ENCODE results near the gene SCYGR5. TPM values are rescaled to one million over a fixed set of nuclear protein-coding genes. Genes with fewer than 3 reads are reported as not detected.

SCYGR5 gene
- total and polyA plus RNA-seq, 2 experiments from 2014 or later: not detected

- TF ChIP-seq, protein P1, sequence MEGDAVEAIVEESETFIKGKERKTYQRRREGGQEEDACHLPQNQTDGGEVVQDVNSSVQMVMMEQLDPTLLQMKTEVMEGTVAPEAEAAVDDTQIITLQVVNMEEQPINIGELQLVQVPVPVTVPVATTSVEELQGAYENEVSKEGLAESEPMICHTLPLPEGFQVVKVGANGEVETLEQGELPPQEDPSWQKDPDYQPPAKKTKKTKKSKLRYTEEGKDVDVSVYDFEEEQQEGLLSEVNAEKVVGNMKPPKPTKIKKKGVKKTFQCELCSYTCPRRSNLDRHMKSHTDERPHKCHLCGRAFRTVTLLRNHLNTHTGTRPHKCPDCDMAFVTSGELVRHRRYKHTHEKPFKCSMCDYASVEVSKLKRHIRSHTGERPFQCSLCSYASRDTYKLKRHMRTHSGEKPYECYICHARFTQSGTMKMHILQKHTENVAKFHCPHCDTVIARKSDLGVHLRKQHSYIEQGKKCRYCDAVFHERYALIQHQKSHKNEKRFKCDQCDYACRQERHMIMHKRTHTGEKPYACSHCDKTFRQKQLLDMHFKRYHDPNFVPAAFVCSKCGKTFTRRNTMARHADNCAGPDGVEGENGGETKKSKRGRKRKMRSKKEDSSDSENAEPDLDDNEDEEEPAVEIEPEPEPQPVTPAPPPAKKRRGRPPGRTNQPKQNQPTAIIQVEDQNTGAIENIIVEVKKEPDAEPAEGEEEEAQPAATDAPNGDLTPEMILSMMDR (conservative IDR thresholded peaks at IDR 0.05; ENCODE audit: low read depth in 2 of 2): no peak
- TF ChIP-seq ZNF114 (CRISPR knock-in tag; IDR thresholded peaks at IDR 0.05) (no peak), EZH2 (IDR thresholded peaks at IDR 0.05; ENCODE audit: low read depth, unreplicated experiment) (no peak), ZNF331 (CRISPR knock-in tag; IDR thresholded peaks at IDR 0.05; ENCODE audit: low read depth) (no peak), NANOG (IDR thresholded peaks at IDR 0.05; ENCODE audit: borderline replicate concordance) (no peak)
Measured at GRCh38 chr2:227707390-227707789, 40.8 kb downstream of the SCYGR5 start (continued).

DNA sequence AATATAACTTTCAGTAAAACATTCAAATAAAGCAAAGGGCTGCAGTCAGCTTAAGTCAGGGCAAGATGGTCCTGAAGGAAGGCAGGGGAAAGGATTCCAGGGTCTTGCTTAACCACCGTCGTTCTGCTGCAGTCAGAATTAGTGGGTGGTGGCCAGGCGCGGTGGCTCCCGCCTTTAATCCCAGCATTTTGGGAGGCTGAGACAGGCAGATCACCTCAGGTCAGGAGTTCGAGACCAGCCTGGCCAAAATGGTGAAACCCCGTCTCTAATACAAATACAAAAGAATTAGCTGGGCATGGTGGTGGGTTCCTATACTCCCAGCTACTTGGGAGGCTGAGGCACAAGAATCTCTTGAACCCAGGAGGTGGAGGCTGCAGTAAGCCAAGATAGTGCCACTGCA lies 44.4 kb downstream of the SCYGR5 start:
- no peaks in the 10 kb centered on the region for H3K27me3 ChIP-seq (ENCODE audit: insufficient read depth)
- no peak overlapping the region for H3K27ac ChIP-seq (ENCODE audit: low read depth)
- H3K9me2 ChIP-seq (ENCODE audit: insufficient read depth): no peaks in the 10 kb centered on the region
- Mint-ChIP-seq H3K36me3 (ENCODE audit: low read depth) (peaks cover 3% of the 10 kb centered on the region; the same call in 2 of the 3 replicates), H3K4me3 (no peak overlapping the region), H3K9me3 (peaks cover 10% of the 10 kb centered on the region; the same call in 2 of the 3 replicates), H3K4me1 (peaks cover 10% of the 10 kb centered on the region), H3K27ac (no peak overlapping the region), H3K27me3 (ENCODE audit: insufficient read depth, low read depth, poor library complexity) (no peaks in the 10 kb centered on the region)
- H3K4me1 ChIP-seq (ENCODE audit: insufficient read depth): peaks cover 10% of the 10 kb centered on the region
- no peaks in the 10 kb centered on the region; the same call in 1 of the 2 replicates for H3K79me2 ChIP-seq (replicated peaks; ENCODE audit: insufficient read depth)
- no peak for DNase-seq (ENCODE audit: low spot score)
- no peak overlapping the region for H3K4me2 ChIP-seq
- H3K36me3 ChIP-seq (ENCODE audit: insufficient read depth): no peaks in the 10 kb centered on the region
- H2AFZ ChIP-seq: no peak overlapping the region
- no peak overlapping the region for H3K4me3 ChIP-seq
- ATAC-seq: no peak
- no peaks in the 10 kb centered on the region for H4K20me1 ChIP-seq (replicated peaks; ENCODE audit: insufficient read depth)
- no peaks in the 10 kb centered on the region for H3F3A ChIP-seq (replicated peaks; ENCODE audit: low read depth)
- TF ChIP-seq JUNB (IDR thresholded peaks at IDR 0.05; ENCODE audit: unreplicated experiment) (no peak), CREB1 (CRISPR knock-in tag; IDR thresholded peaks at IDR 0.05; ENCODE audit: low read depth) (no peak), NANOG (IDR thresholded peaks at IDR 0.05; ENCODE audit: borderline replicate concordance) (no peak), EZH2phosphoT487 (IDR thresholded peaks at IDR 0.05; ENCODE audit: unreplicated experiment) (no peak), EZH2 (IDR thresholded peaks at IDR 0.05; ENCODE audit: low read depth, unreplicated experiment) (no peak), ZNF331 (CRISPR knock-in tag; IDR thresholded peaks at IDR 0.05; ENCODE audit: low read depth) (no peak), ZNF462 (CRISPR knock-in tag; IDR thresholded peaks at IDR 0.05) (no peak), ZNF114 (CRISPR knock-in tag; IDR thresholded peaks at IDR 0.05) (no peak), STAT1 (IDR thresholded peaks at IDR 0.05; ENCODE audit: unreplicated experiment) (no peak), POLR2AphosphoS5 (IDR thresholded peaks at IDR 0.05; ENCODE audit: low read depth) (no peak)
- TF ChIP-seq, protein P2, sequence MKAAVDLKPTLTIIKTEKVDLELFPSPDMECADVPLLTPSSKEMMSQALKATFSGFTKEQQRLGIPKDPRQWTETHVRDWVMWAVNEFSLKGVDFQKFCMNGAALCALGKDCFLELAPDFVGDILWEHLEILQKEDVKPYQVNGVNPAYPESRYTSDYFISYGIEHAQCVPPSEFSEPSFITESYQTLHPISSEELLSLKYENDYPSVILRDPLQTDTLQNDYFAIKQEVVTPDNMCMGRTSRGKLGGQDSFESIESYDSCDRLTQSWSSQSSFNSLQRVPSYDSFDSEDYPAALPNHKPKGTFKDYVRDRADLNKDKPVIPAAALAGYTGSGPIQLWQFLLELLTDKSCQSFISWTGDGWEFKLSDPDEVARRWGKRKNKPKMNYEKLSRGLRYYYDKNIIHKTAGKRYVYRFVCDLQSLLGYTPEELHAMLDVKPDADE (IDR thresholded peaks at IDR 0.05): no peak
- TF ChIP-seq, protein P1 (conservative IDR thresholded peaks at IDR 0.05; ENCODE audit: low read depth in 2 of 2): no peak
